T-helper 2 cell treated with Interferon-gamma antibody and Interleukin-4, amounts not matched to agents 100 ng/mL and 5 ng/mL, for 36 hours (primary cell): ENCODE results near the gene SLC25A11. TPM values are rescaled to one million over a fixed set of nuclear protein-coding genes. Genes with fewer than 3 reads are reported as not detected.

Experiments used
- intact Hi-C: fragments of 100-400 bp; cut with micrococcal nuclease; formaldehyde crosslinking; loops from one replicate; pipeline ENCODE4 v1.15.1; 2023
- total RNA-seq: library from RNA; stranded (reverse); gene quantifications from 2 replicates; pipeline ENCODE4 v1.2.3, GENCODE V29; 2022

Gene SLC25A11
- total RNA-seq, 1 donor from 2014 or later: 88.9 TPM

GRCh38 chr17:4967539-4968485 lies 28.0 kb upstream of the SLC25A11 start, which contains the start of gene SPAG7:
SPAG7 (minus strand) TSS chr17:4967817; CDS start chr17:4967804, 13 bp downstream.
- intact Hi-C loops: loop anchor here (1.0 kb wide), 4 partner anchors 19 to 59 kb away; partner anchors contain the start of genes CAMTA2, RNF167 and SLC25A11

- intact Hi-C loops: loop anchor here (1.0 kb wide), 4 partner anchors 18 to 58 kb away; partner anchors contain the start of genes CAMTA2, RNF167 and SLC25A11
These were observed 27.1 kb upstream of the SLC25A11 start for GRCh38 chr17:4966844-4967538.

- intact Hi-C loops: no loop called here
These were observed 25.6 kb upstream of the SLC25A11 start for GRCh38 chr17:4965311-4965986.

GRCh38 chr17:4960279-4960922 lies 20.6 kb upstream of the SLC25A11 start:
- intact Hi-C loops: no loop called here

- intact Hi-C loops: no loop called here
These were observed 19.6 kb upstream of the SLC25A11 start for GRCh38 chr17:4959261-4959965.

GRCh38 chr17:4958102-4958501 lies 18.3 kb upstream of the SLC25A11 start:
- intact Hi-C loops: no loop called here

- intact Hi-C loops: no loop called here
These were observed 16.7 kb upstream of the SLC25A11 start for GRCh38 chr17:4956493-4957061.

- intact Hi-C loops: no loop called here
These were observed 15.2 kb upstream of the SLC25A11 start for GRCh38 chr17:4955091-4955490.

GRCh38 chr17:4953451-4953961 lies 13.7 kb upstream of the SLC25A11 start:
- intact Hi-C loops: no loop called here

- intact Hi-C loops: no loop called here
These were observed 11.6 kb upstream of the SLC25A11 start for GRCh38 chr17:4951486-4951885.

GRCh38 chr17:4950746-4951204 lies 10.9 kb upstream of the SLC25A11 start, which contains the start of gene ENO3:
ENO3 (plus strand) TSS chr17:4951119; CDS start chr17:4951830, 711 bp downstream.
- intact Hi-C loops: no loop called here

- intact Hi-C loops: no loop called here
These were observed 10.4 kb upstream of the SLC25A11 start for GRCh38 chr17:4950075-4950745.

- intact Hi-C loops: loop anchor here (1.0 to 10.0 kb wide), 7 partner anchors 18 to 1705 kb away; partner anchors contain the start of genes ARRB2, C17orf100, CAMTA2 and DERL2
These were observed 9.7 kb upstream of the SLC25A11 start for GRCh38 chr17:4949321-4950074.

GRCh38 chr17:4948931-4949320 lies 9.1 kb upstream of the SLC25A11 start:
- intact Hi-C loops: loop anchor here (1.0 to 10.0 kb wide), 8 partner anchors 9 to 1706 kb away; partner anchors contain the start of genes ARRB2, C17orf100, CAMTA2 and DERL2

- intact Hi-C loops: loop anchor here (1.0 to 10.0 kb wide), 6 partner anchors 8 to 1706 kb away; partner anchors contain the start of genes C17orf100, CAMTA2, DERL2 and INCA1
These were observed 8.5 kb upstream of the SLC25A11 start, which contains the start of gene PFN1 for GRCh38 chr17:4948166-4948930. PFN1 (minus strand) TSS chr17:4948530; CDS start chr17:4948394, 136 bp downstream.

- intact Hi-C loops: loop anchor here (1.0 to 10.0 kb wide), 6 partner anchors 7 to 1707 kb away; partner anchors contain the start of genes C17orf100, CAMTA2, DERL2 and INCA1
These were observed 7.7 kb upstream of the SLC25A11 start for GRCh38 chr17:4947411-4948165.
